Tibial nerve (tissue), 4 donors: ENCODE data around the gene NFIL3. TPM values are rescaled to one million over a fixed set of nuclear protein-coding genes. Genes with fewer than 3 reads are reported as not detected.
A peak's percentile ranks its signal among the peaks of the same experiment; 100 is the strongest.

Experiments used
- DNase-seq, 2 donors: peaks; one replicate each; pipeline ENCODE4 v3.0.0-alpha.2; 2019; ENCODE audit warnings: low spot score in 2 of 2
- H3K27ac ChIP-seq, 4 donors: fragments of 200-600 bp; sonication (generic) in 3 of 4; one replicate each; pipeline ENCODE4 v1.5.1; 2017 to 2019; ENCODE audit warnings: mild to moderate bottlenecking in 1 of 4
- H3K27me3 ChIP-seq, 2 donors: fragments of 200-600 bp; sonication (generic) in 1 of 2; one replicate each; pipeline versions ENCODE4 v1.5.1 to v1.6.0; 2017 to 2019
- H3K36me3 ChIP-seq, 3 donors: fragments of 200-600 bp; sonication (generic); one replicate each; pipeline ENCODE4 v1.5.1; 2018 to 2019
- H3K4me1 ChIP-seq, 4 donors: fragments of 200-600 bp; sonication (generic) in 3 of 4; one replicate each; pipeline ENCODE4 v1.5.1; 2017 to 2019
- H3K4me3 ChIP-seq, 4 donors: fragments of 200-600 bp; sonication (generic) in 3 of 4; one replicate each; pipeline ENCODE4 v1.5.1; 2017 to 2019; ENCODE audit warnings: mild to moderate bottlenecking in 1 of 4, moderate library complexity in 1 of 4
- H3K9me3 ChIP-seq, 4 donors: fragments of 200-600 bp; sonication (generic) in 3 of 4; one replicate each; pipeline ENCODE4 v1.5.1; 2017 to 2019
- EP300 ChIP-seq, 2 donors: sonication (generic); formaldehyde crosslinking; IDR thresholded peaks; one replicate each; pipeline ENCODE4 v1.6.1; 2017; ENCODE audit warnings: antibody characterized with exemption in 2 of 2, mild to moderate bottlenecking in 1 of 2
- POLR2A ChIP-seq, 2 donors: fragments of 450-650 bp; IDR thresholded peaks; one replicate each; pipeline ENCODE4 v1.6.1; 2017; ENCODE audit warnings: antibody characterized with exemption in 2 of 2, mild to moderate bottlenecking in 2 of 2, moderate library complexity in 2 of 2
- WGBS, 2 donors: methylation state at CpG; one replicate each; pipeline ENCODE4 v1.1.5; 2018; 5-methylcytosine and 5-hydroxymethylcytosine counted together
- total RNA-seq, 4 donors: library from RNA; depleted of rRNA; stranded (reverse); fragments of >200 nt; gene quantifications; one replicate each; pipeline ENCODE4 v1.1.0, GENCODE V29; 2016
- TF ChIP-seq, protein P1 (sequence below), 5 experiments: fragments of 200-600 bp in 3 of 5; fragments of 450-650 bp in 2 of 5; sonication (generic) in 3 of 5; IDR thresholded peaks; one replicate each; pipeline ENCODE4 v1.5.1; 2016 to 2019; ENCODE audit warnings: antibody characterized with exemption in 5 of 5, mild to moderate bottlenecking in 3 of 5, moderate library complexity in 2 of 5

The NFIL3 gene
- total RNA-seq, 4 donors from 2014 or later = 53.3 to 65.1 (median 57.3) TPM

DNA sequence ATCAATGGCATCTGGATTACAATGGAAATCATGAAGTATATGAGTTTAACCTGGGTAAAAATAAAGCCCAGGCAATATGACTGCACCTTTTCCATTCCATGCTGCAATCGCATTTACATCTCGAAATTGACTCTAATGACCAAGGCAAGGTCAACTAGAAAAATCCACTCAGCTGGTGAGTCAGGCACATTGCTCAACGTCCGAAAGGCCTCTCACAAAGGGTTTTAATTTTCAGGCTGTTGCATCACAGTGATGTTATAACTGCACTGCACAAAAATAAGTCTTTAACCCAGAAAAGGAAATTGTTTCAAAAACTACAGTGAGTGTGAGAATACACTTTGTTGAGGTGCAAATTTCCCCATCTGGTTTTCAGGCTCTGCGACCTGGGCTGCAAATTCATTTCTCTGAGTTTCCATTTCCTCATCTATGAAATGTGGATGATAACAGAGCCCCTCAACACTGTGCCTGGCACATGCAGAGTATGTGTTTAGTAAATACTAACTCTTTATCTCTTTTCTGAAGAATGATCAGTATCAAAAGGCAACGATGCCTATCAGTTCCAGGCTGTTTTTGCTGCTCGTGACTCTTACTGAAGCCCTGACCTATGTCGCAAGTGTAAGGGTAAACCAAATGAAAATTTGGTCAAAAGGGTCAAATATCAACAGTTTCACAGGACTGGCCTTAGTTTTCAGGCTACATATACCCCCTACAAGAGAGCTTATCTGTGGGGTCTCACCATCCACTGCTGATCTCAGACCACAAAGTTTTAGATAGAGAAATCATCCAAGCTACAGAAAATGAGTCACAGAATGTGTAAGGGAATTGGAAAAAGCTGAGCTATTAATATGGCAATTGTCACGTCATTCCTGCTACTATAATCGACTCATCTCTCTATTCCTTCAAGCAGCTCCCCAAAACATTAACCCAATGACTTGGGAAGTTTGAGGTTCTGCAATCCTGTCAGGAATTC, 4.1 kb downstream of the NFIL3 start:
- no peaks in the 10 kb centered on the region for H3K9me3 ChIP-seq
- H3K27me3 ChIP-seq = no peaks in the 10 kb centered on the region
- 40 to 46% methylated on average over 10 of the region's 10 CpGs for WGBS, 2 donors
- H3K4me3 ChIP-seq = peak overlapping the region in 1 of 4 donors; percentile 1
- peak overlapping the region in 3 of 4 donors; percentile 44 to 99 (median 95) for H3K27ac ChIP-seq
- DNase-seq = peak in 1 of 2 donors; percentile 76
- TF ChIP-seq, protein P1, sequence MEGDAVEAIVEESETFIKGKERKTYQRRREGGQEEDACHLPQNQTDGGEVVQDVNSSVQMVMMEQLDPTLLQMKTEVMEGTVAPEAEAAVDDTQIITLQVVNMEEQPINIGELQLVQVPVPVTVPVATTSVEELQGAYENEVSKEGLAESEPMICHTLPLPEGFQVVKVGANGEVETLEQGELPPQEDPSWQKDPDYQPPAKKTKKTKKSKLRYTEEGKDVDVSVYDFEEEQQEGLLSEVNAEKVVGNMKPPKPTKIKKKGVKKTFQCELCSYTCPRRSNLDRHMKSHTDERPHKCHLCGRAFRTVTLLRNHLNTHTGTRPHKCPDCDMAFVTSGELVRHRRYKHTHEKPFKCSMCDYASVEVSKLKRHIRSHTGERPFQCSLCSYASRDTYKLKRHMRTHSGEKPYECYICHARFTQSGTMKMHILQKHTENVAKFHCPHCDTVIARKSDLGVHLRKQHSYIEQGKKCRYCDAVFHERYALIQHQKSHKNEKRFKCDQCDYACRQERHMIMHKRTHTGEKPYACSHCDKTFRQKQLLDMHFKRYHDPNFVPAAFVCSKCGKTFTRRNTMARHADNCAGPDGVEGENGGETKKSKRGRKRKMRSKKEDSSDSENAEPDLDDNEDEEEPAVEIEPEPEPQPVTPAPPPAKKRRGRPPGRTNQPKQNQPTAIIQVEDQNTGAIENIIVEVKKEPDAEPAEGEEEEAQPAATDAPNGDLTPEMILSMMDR (IDR thresholded peaks at IDR 0.05) = no peak
- TF ChIP-seq POLR2A (IDR thresholded peaks at IDR 0.05) = peak in 1 of 2 donors; percentile 38
- peak; percentile 62 to 98 for TF ChIP-seq EP300 (IDR thresholded peaks at IDR 0.05)
- H3K36me3 ChIP-seq = no peaks in the 10 kb centered on the region
- H3K4me1 ChIP-seq = peaks cover 0 to 60% (median 18%) of the 10 kb centered on the region in 4 donors

DNA sequence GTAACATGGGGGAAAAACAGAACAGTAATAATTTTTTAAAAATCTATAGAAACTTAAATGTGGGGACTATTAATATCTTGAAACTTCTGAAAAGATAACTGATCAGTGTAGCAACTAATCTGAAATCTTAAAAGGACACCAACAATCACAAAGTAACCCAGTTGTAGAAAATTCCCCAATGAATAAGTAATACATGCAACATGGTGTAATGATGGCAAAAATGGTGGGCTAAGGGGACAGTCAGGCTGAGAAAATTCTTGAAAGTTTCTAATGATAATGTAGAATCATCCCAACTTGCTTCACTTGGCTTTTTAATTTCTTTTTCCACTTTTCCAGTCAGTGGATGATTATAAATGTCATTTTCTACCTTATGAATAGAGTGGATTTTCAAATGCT, 5.4 kb downstream of the NFIL3 start:
- H3K27ac ChIP-seq = peak overlapping the region in 2 of 4 donors; percentile 82 to 99
- H3K36me3 ChIP-seq = no peaks in the 10 kb centered on the region
- no peak overlapping the region for H3K4me3 ChIP-seq
- DNase-seq = no peak
- TF ChIP-seq POLR2A (IDR thresholded peaks at IDR 0.05) (no peak), EP300 (IDR thresholded peaks at IDR 0.05) (no peak)
- TF ChIP-seq, protein P1 (IDR thresholded peaks at IDR 0.05) = no peak
- peaks cover 0 to 64% (median 18%) of the 10 kb centered on the region in 4 donors for H3K4me1 ChIP-seq
- no peaks in the 10 kb centered on the region for H3K27me3 ChIP-seq
- no peaks in the 10 kb centered on the region for H3K9me3 ChIP-seq

DNA sequence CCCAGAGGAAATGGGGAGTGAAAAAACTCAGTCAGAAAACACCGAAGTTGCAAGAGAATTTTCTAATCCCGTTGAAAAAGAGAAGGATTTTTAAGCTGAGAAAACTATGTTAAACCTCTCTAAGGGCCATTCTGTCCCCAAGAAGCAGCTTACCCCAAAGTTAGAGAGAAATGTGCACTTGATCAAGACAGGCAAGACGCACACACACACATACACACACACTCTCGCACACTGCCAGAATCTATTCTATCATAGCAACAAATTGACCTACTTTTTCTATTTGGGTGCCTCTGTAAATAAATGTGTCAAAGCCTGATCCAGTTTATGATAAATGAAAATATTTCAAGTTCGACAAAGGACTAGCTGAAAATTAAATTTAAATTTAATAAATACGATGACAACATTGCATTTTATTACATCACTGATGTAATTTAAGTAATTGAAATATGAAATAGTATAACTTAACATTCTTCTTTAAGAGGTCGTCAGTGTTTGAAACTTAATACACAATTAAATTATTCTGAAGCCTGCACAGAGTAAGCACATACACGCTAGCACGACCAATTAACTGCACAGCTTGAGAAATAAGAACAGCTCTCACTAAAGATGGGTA, 5.9 kb downstream of the NFIL3 start:
- TF ChIP-seq, protein P1 (IDR thresholded peaks at IDR 0.05) = no peak
- TF ChIP-seq EP300 (IDR thresholded peaks at IDR 0.05) (no peak), POLR2A (IDR thresholded peaks at IDR 0.05) (no peak)
- peak overlapping the region in 2 of 4 donors; percentile 82 to 99 for H3K27ac ChIP-seq
- no peaks in the 10 kb centered on the region for H3K36me3 ChIP-seq
- peaks cover 0 to 68% (median 18%) of the 10 kb centered on the region in 4 donors for H3K4me1 ChIP-seq
- no peaks in the 10 kb centered on the region for H3K9me3 ChIP-seq
- no peak overlapping the region for H3K4me3 ChIP-seq
- H3K27me3 ChIP-seq = no peaks in the 10 kb centered on the region
- DNase-seq = no peak
- 72 to 76% methylated on average over 9 of the region's 9 CpGs for WGBS, 2 donors

DNA sequence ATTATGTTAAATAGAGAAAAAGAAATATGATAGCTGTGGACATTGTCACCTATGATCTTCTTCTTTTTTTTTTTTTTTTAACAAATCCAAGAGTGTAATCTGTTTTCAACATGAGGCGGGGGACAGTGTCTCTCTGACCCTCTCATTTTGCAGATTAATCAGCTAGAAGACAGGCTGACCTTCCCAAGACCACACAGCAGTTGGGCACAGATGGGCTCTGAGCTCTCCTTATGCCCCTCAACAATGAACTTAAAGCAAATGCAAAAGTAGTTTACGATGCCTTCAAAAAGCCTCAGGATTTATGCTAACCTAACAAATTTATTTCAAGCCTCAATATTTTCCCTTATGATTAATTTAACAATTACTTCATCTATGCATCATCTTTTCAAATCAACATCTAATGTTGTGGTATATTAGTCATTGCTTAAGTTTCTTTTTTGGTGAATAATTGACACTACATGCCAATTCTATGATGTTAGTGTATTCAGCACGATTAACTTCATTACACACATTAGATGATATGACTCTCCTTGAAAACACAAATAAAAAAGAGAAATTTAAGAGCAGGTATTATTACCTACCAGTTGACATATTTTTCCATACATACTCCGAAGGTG, 7.4 kb downstream of the NFIL3 start:
- no peak overlapping the region for H3K4me3 ChIP-seq
- peaks cover 0 to 72% (median 20%) of the 10 kb centered on the region in 4 donors for H3K4me1 ChIP-seq
- H3K9me3 ChIP-seq = no peaks in the 10 kb centered on the region
- DNase-seq = no peak
- 65 to 66% methylated on average over 4 of the region's 4 CpGs for WGBS, 2 donors
- no peaks in the 10 kb centered on the region for H3K36me3 ChIP-seq
- no peaks in the 10 kb centered on the region for H3K27me3 ChIP-seq
- TF ChIP-seq POLR2A (IDR thresholded peaks at IDR 0.05) = no peak
- TF ChIP-seq EP300 (IDR thresholded peaks at IDR 0.05) = no peak
- TF ChIP-seq, protein P1 (IDR thresholded peaks at IDR 0.05) = no peak
- peak overlapping the region in 1 of 4 donors; percentile 82 for H3K27ac ChIP-seq
